Breast epithelium (tissue), 3 donors: ENCODE measurements around the gene TMEM141.

Source experiments
- CTCF ChIP-seq, 3 donors: fragments of 450-650 bp; IDR thresholded peaks; one replicate each; pipeline ENCODE4 v1.5.1; 2016 to 2017; ENCODE audit warnings: antibody characterized with exemption in 3 of 3, mild to moderate bottlenecking in 3 of 3, moderate library complexity in 3 of 3
- POLR2A ChIP-seq: fragments of 450-650 bp; IDR thresholded peaks from one replicate; pipeline ENCODE4 v1.6.1; 2016; ENCODE audit warnings: antibody characterized with exemption, mild to moderate bottlenecking, moderate library complexity

- TF ChIP-seq CTCF (IDR thresholded peaks at IDR 0.05), result no peak
- TF ChIP-seq POLR2A, result no peak
Measured at GRCh38 chr9:136753371-136754058, 37.6 kb upstream of the TMEM141 start.
